K562 (cell line): ENCODE measurements around the gene MKLN1. TPM values are rescaled to one million over a fixed set of nuclear protein-coding genes. Genes with fewer than 3 reads are reported as not detected.
A peak's percentile ranks its signal among the peaks of the same experiment; 100 is the strongest.

Source experiments
- ATAC-seq: fragments of 200-7000 bp; cut with Tn5 transposase; 3 replicates; pipeline ENCODE4 v1.9.1; 2020; ENCODE audit warnings: moderate library complexity
- BruUV-seq: library from RNA; stranded (reverse); fragments of 400-500 nt; replicated peaks from 2 replicates; lab custom pipeline; 2021; lab: Mats Ljungman, UMichigan
- CTCF ChIA-PET: fragments of 300-600 bp; formaldehyde crosslinking; extraction: SDS; loops from one replicate; lab custom pipeline; 2021; ENCODE audit warnings: low intra/inter-chr PET ratio; lab: Yijun Ruan, JAX
- POLR2A ChIA-PET: fragments of 300-600, 350-650 bp; sonication (Branson Sonifier 250); formaldehyde crosslinking; extraction: SDS; loops from one replicate; lab custom pipeline; 2021; ENCODE audit warnings: antibody characterized with exemption, inconsistent platforms; lab: Yijun Ruan, JAX
- DNase-seq, 4 experiments: peaks; one replicate each; pipeline versions ENCODE4 v3.0.0 to v3.0.0-alpha.2; 2011 to 2018; ENCODE audit warnings: low spot score in 3 of 4, mixed read lengths in 3 of 4; ENCODE audit errors: extremely low read depth in 1 of 4
- FAIRE-seq: peaks from 2 replicates; lab custom pipeline; 2011; peaks lifted over from hg19 to GRCh38; lab: Jason Lieb, UNC
- H2AFZ ChIP-seq: 2 replicates; pipeline ENCODE4 v1.6.0; 2011; ENCODE audit warnings: low read depth, low read length, control low read depth, inconsistent platforms
- H3K27ac ChIP-seq: fragments of 200-600 bp; 3 replicates; pipeline ENCODE4 v1.8.0; 2011; ENCODE audit warnings: low read depth, mild to moderate bottlenecking, control low read depth, inconsistent platforms, low read length, moderate library complexity, mixed read lengths; ENCODE audit errors: extremely low read depth
- H3K27me3 ChIP-seq, 2 experiments: fragments of 300-600 bp in 1 of 2; 2 replicates in 1 of 2; 3 replicates in 1 of 2; pipeline versions ENCODE4 v1.6.0 to v1.8.0; 2011; ENCODE audit warnings: inconsistent platforms in 2 of 2, low read length in 2 of 2, mild to moderate bottlenecking in 1 of 2, mixed read lengths in 1 of 2, moderate library complexity in 1 of 2; ENCODE audit not compliant: control insufficient read depth in 2 of 2, insufficient read depth in 2 of 2
- H3K36me3 ChIP-seq: fragments of 300-600 bp; 3 replicates; pipeline ENCODE4 v1.8.0; 2011; ENCODE audit warnings: mild to moderate bottlenecking, low read length, inconsistent platforms; ENCODE audit not compliant: control insufficient read depth, insufficient read depth
- H3K4me1 ChIP-seq, 2 experiments: fragments of 200-600 bp in 1 of 2; replicated peaks in 1 of 2; 2 replicates in 1 of 2; 3 replicates in 1 of 2; pipeline versions ENCODE4 v1.5.1 to v1.8.0; 2011; ENCODE audit warnings: inconsistent platforms in 2 of 2, low read length in 2 of 2, mild to moderate bottlenecking in 1 of 2, mixed read lengths in 1 of 2, moderate library complexity in 1 of 2; ENCODE audit not compliant: control insufficient read depth in 2 of 2, insufficient read depth in 2 of 2
- H3K4me2 ChIP-seq: 2 replicates; pipeline ENCODE4 v1.6.1; 2011; ENCODE audit warnings: low read length, control low read depth, inconsistent platforms, mixed read lengths; ENCODE audit not compliant: insufficient read depth
- H3K4me3 ChIP-seq: fragments of 200-600 bp; sonication (generic), shearing (Covaris generic); 2 replicates; pipeline ENCODE4 v1.5.1; 2016; ENCODE audit warnings: control low read depth, inconsistent platforms
- H3K79me2 ChIP-seq: fragments of 200-600 bp; 3 replicates; pipeline ENCODE4 v1.8.0; 2011; ENCODE audit warnings: low read length, inconsistent platforms; ENCODE audit not compliant: control insufficient read depth, insufficient read depth
- H3K9ac ChIP-seq, 2 experiments: 2 replicates each; pipeline versions ENCODE4 v1.6.0 to v1.6.1; 2011; ENCODE audit warnings: low read depth in 2 of 2, low read length in 2 of 2, control low read depth in 1 of 2, inconsistent platforms in 1 of 2, mild to moderate bottlenecking in 1 of 2, mixed read lengths in 1 of 2; ENCODE audit not compliant: insufficient read depth in 1 of 2
- H3K9me1 ChIP-seq: one replicate; pipeline ENCODE4 v1.6.0; 2011; ENCODE audit warnings: inconsistent platforms, mild to moderate bottlenecking, low read length, moderate library complexity; ENCODE audit not compliant: control insufficient read depth, insufficient read depth
- H3K9me3 ChIP-seq: replicated peaks from 2 replicates; pipeline ENCODE4 v1.5.1; 2011; ENCODE audit warnings: low read depth, low read length, inconsistent platforms; ENCODE audit not compliant: control insufficient read depth, insufficient read depth
- H4K20me1 ChIP-seq: replicated peaks from 2 replicates; pipeline ENCODE4 v1.6.1; 2011; ENCODE audit warnings: low read length, inconsistent platforms, mixed read lengths; ENCODE audit not compliant: control insufficient read depth, insufficient read depth
- CEBPG ChIP-seq, 3 experiments: fragments of 200-800 bp in 1 of 3; sonication (Bioruptor generic) in 1 of 3; sonication (generic) in 1 of 3; formaldehyde crosslinking in 1 of 3; IDR thresholded peaks in 2 of 3; conservative IDR thresholded peaks in 1 of 3; 2 replicates each; pipeline versions ENCODE4 v1.6.1 to v1.8.0; 2016 to 2022; ENCODE audit warnings: missing compliant biosample characterization in 2 of 3, missing genetic modification characterization in 2 of 3, mild to moderate bottlenecking in 1 of 3, missing genetic modification reagents in 1 of 3
- FOXO4 ChIP-seq: fragments of 450-650 bp; formaldehyde crosslinking; IDR thresholded peaks from 2 replicates; pipeline ENCODE4 v1.4.0; 2020; ENCODE audit warnings: mild to moderate bottlenecking, moderate library complexity
- HES1 ChIP-seq: fragments of 450-650 bp; IDR thresholded peaks from 2 replicates; pipeline ENCODE4 v1.6.1; 2016; ENCODE audit warnings: low read depth, mild to moderate bottlenecking, moderate library complexity
- HNRNPL ChIP-seq: fragments of 200-400 bp; formaldehyde crosslinking; IDR thresholded peaks from 2 replicates; pipeline ENCODE4 v1.6.1; 2017; ENCODE audit warnings: low read depth, mild to moderate bottlenecking, low read length
- MIER1 ChIP-seq: fragments of 450-650 bp; IDR thresholded peaks from 2 replicates; pipeline ENCODE4 v1.6.1; 2016; ENCODE audit warnings: antibody characterized with exemption, mild to moderate bottlenecking, low read depth
- NFE2L1 ChIP-seq: fragments of 450-650 bp; IDR thresholded peaks from 2 replicates; pipeline ENCODE4 v1.6.1; 2016; ENCODE audit warnings: missing genetic modification characterization, low read depth, mild to moderate bottlenecking, missing compliant biosample characterization, moderate library complexity, borderline replicate concordance
- NFXL1 ChIP-seq: fragments of 450-650 bp; formaldehyde crosslinking; IDR thresholded peaks from 2 replicates; pipeline ENCODE4 v1.4.0; 2021; ENCODE audit warnings: mild to moderate bottlenecking
- POU5F1 ChIP-seq: fragments of 150-350 bp; IDR thresholded peaks from 2 replicates; pipeline ENCODE4 v1.6.1; 2014; ENCODE audit warnings: borderline replicate concordance, low read length, low read depth, mild to moderate bottlenecking; ENCODE audit not compliant: partially characterized antibody
- RBM15 ChIP-seq: fragments of 200-400 bp; formaldehyde crosslinking; IDR thresholded peaks from 2 replicates; pipeline ENCODE4 v1.6.1; 2018; ENCODE audit warnings: mild to moderate bottlenecking, low read length, moderate library complexity; ENCODE audit not compliant: insufficient read depth
- TCF15 ChIP-seq: fragments of 250-450 bp; sonication (Bioruptor Pico); IDR thresholded peaks from 2 replicates; pipeline ENCODE4 v1.8.0; 2022; ENCODE audit warnings: moderate library complexity, mild to moderate bottlenecking, inconsistent platforms
- ZFX ChIP-seq: sonication (generic); formaldehyde crosslinking; IDR thresholded peaks from 2 replicates; pipeline ENCODE4 v1.8.0; 2022; ENCODE audit warnings: mild to moderate bottlenecking, missing genetic modification reagents, moderate library complexity
- ZNF57 ChIP-seq: fragments of 450-650 bp; formaldehyde crosslinking; IDR thresholded peaks from 2 replicates; pipeline ENCODE4 v1.4.0; 2020; ENCODE audit warnings: mild to moderate bottlenecking, moderate library complexity
- WGBS: fragments of 100-300 bp; shearing (Covaris generic); methylation state at CpG from one replicate; pipeline ENCODE4 v1.1.6; 2016; ENCODE audit warnings: low coverage, mixed read lengths; ENCODE audit not compliant: insufficient coverage; ENCODE audit errors: missing lambda C conversion rate; 5-methylcytosine and 5-hydroxymethylcytosine counted together
- in situ Hi-C: fragments of 300-500 bp; cut with MboI; formaldehyde crosslinking; loops from 4 replicates; pipeline ENCODE4 v1.15.0; 2018; ENCODE audit warnings: inconsistent platforms, mixed read lengths
- intact Hi-C: fragments of 100-400 bp; cut with micrococcal nuclease; formaldehyde crosslinking; loops from 2 replicates; pipeline ENCODE4 v1.14.2; 2022
- polyA plus RNA-seq, 8 experiments: library from polyadenylated mRNA; depleted of rRNA in 4 of 8; stranded (reverse) in 5 of 8; unstranded in 3 of 8; fragments of >200 nt; fragmentation: Nextera tagmentation in 2 of 8; fragmentation: Illumina TruSeq in 1 of 8; extraction: Ambion mirVana in 2 of 8; extraction: Trizol in 1 of 8; gene quantifications; 2 replicates each; pipeline versions ENCODE4 v1.2.1 to v1.2.3, GENCODE V29; 2011 to 2014; ENCODE audit warnings: inconsistent platforms in 1 of 8, missing spikeins in 1 of 8
- total RNA-seq, 7 experiments: library from RNA; depleted of rRNA in 6 of 7; stranded (reverse); fragments of >200 nt in 6 of 7; fragmentation: Illumina TruSeq in 2 of 7; extraction: Trizol in 2 of 7; gene quantifications; 2 replicates each; pipeline versions ENCODE4 v1.2.1 to v1.2.3, GENCODE V29; 2011 to 2021; ENCODE audit warnings: low replicate concordance in 1 of 7

MKLN1 gene
- total and polyA plus RNA-seq, 9 of the 15 experiments (the other 6 are each of a cell fraction or from before 2014, with no cell fraction given): 18.6 to 80.4 (median 56.0) TPM

- no peak for ATAC-seq
- BruUV-seq: no TSS peak
- no peak overlapping the region for H3K9ac ChIP-seq
- TF ChIP-seq CEBPG (CRISPR knock-in tag; IDR thresholded peaks at IDR 0.05) (no peak), CEBPG (tag; conservative IDR thresholded peaks at IDR 0.05 in 1 of 2, IDR thresholded peaks at IDR 0.05 in 1 of 2) (peak in 1 of 2 experiments; percentile 42; a peak in 1 of 4 replicates), ZFX (CRISPR knock-in tag) (no peak), TCF15 (CRISPR knock-in tag) (no peak)
- H3K27me3 ChIP-seq: no peaks in the 10 kb centered on the region
- no peaks in the 10 kb centered on the region for H3K79me2 ChIP-seq
- in situ Hi-C loops: no loop called here
- WGBS: 91% methylated on average over 4 of the region's 4 CpGs
- H3K4me1 ChIP-seq: no peaks in the 10 kb centered on the region
- CTCF ChIA-PET: no interaction called here
- POLR2A ChIA-PET: no interaction called here
- H2AFZ ChIP-seq: no peak overlapping the region
- no peaks in the 10 kb centered on the region for H3K9me1 ChIP-seq
- DNase-seq: no peak
- no peak overlapping the region for H3K4me3 ChIP-seq
- H3K27ac ChIP-seq: no peak overlapping the region
- peaks cover 65% of the 10 kb centered on the region for H3K36me3 ChIP-seq
- no peak for FAIRE-seq
- H3K9me3 ChIP-seq: no peaks in the 10 kb centered on the region
- H3K4me2 ChIP-seq: no peak overlapping the region
- H4K20me1 ChIP-seq: no peaks in the 10 kb centered on the region
- intact Hi-C loops: no loop called here
Observed at GRCh38 chr7:131471250-131472004, 143.8 kb downstream of the MKLN1 start.

- in situ Hi-C loops: no loop called here
- Histone ChIP-seq H3K4me3 (no peak overlapping the region), H3K79me2 (no peaks in the 10 kb centered on the region), H3K27ac (no peak overlapping the region), H3K4me1 (no peaks in the 10 kb centered on the region), H3K36me3 (peaks cover 23% of the 10 kb centered on the region), H3K9me1 (no peaks in the 10 kb centered on the region), H3K4me2 (no peak overlapping the region), H3K9me3 (no peaks in the 10 kb centered on the region), H2AFZ (no peak overlapping the region), H3K9ac (no peak overlapping the region), H4K20me1 (no peaks in the 10 kb centered on the region), H3K27me3 (no peaks in the 10 kb centered on the region)
- intact Hi-C loops: no loop called here
- WGBS: 91% methylated on average over 2 of the region's 2 CpGs
- ChIA-PET CTCF (no interaction called here), POLR2A (no interaction called here)
- no TSS peak for BruUV-seq
- ATAC-seq (no peak), DNase-seq (no peak), FAIRE-seq (no peak)
- no peak for TF ChIP-seq RBM15
- TF ChIP-seq NFE2L1 (tag): no peak
- TF ChIP-seq ZNF57 (CRISPR knock-in tag): no peak
- no peak for TF ChIP-seq POU5F1
- no peak for TF ChIP-seq FOXO4 (CRISPR knock-in tag)
- TF ChIP-seq NFXL1 (CRISPR knock-in tag): no peak
- TF ChIP-seq HES1: no peak
- TF ChIP-seq HNRNPL: no peak
- TF ChIP-seq MIER1: no peak
Observed at GRCh38 chr7:131476740-131477139, 149.1 kb downstream of the MKLN1 start.
